Measurements from ENCODE around the gene DPY19L2.
"Not testable (repeated sequence)": the region's sequence is repeated elsewhere in the genome, so short reads cannot be mapped to it uniquely, and the experiment has no call there.

DPY19L2 gene

DNA sequence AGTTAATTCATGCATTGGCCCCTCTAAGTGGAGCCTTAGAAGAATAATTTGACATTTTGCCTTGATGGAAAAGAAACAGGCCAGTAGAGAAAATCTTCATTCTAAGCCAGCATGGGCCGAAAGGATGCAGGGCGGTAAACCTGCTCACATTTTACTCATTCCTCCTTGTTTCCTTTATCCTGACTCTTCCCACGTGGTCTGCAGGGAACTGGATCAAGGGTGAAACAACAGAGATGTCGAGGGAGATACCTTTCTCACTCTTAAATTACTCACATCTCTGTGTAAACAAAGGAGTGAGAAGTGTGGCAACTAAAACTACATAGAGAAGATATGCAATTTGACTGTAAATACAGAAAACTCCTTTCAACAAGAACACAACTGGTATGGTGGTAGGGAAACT lies 73.5 kb downstream of the DPY19L2 start:
- not testable (repeated sequence) for H4K8ac ChIP-seq (ENCODE audit: low read depth, low read length); H3K23ac ChIP-seq (ENCODE audit: low read length); H3K56ac ChIP-seq (ENCODE audit: low read length); H3K18ac ChIP-seq (ENCODE audit: low read length); H3K79me1 ChIP-seq (ENCODE audit: low read length); H3K4me1 ChIP-seq (ENCODE audit: control insufficient read depth, low read depth, low read length); H4K5ac ChIP-seq (ENCODE audit: low read length); H3K27me3 ChIP-seq (ENCODE audit: insufficient read depth, low read length, poor library complexity); H3K36me3 ChIP-seq (ENCODE audit: control insufficient read depth, insufficient read depth, low read length); H3K4ac ChIP-seq (ENCODE audit: low read depth, low read length); H3K4me3 ChIP-seq (ENCODE audit: low read length); H2BK15ac ChIP-seq (replicated peaks; ENCODE audit: low read depth); H3K79me2 ChIP-seq (ENCODE audit: control insufficient read depth, insufficient read depth, low read length); H3K4me2 ChIP-seq (ENCODE audit: low read length); H2BK120ac ChIP-seq (ENCODE audit: low read depth, low read length); H2BK5ac ChIP-seq (ENCODE audit: low read length); H3K27ac ChIP-seq (ENCODE audit: low read depth, low read length); H2AK5ac ChIP-seq (ENCODE audit: low read length); H3K9ac ChIP-seq (ENCODE audit: low read length)
- no CpG with 5 or more reads among the region's 4 CpGs for WGBS (ENCODE audit: extremely low coverage, insufficient coverage, low lambda C conversion rate)
- DNase-seq, result peak; percentile 90

DNA sequence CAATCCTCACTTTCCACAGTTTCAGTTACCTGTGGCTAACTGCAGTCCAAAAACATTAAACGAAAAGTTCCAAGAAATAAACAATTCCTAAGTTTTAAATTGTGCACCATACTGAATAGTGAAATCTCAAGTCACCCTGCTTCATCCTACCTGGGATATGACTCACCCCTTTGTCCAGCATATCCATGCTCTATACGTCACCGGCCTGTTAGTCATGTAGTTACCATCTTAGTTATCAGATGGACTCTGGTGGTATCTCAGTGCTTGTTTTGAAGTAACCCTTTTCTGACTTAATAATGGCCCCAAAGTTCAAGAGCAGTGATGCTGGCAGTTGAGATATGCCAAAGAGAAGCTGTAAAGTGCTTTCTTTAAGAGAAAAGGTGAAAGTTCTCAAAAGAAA lies 83.9 kb downstream of the DPY19L2 start:
- H4K5ac ChIP-seq (ENCODE audit: low read length); H3K18ac ChIP-seq (ENCODE audit: low read length); H3K4me2 ChIP-seq (ENCODE audit: low read length); DNase-seq; H2BK15ac ChIP-seq (replicated peaks; ENCODE audit: low read depth); H3K27ac ChIP-seq (ENCODE audit: low read depth, low read length); H3K4ac ChIP-seq (ENCODE audit: low read depth, low read length); H3K4me1 ChIP-seq (ENCODE audit: control insufficient read depth, low read depth, low read length); H2BK5ac ChIP-seq (ENCODE audit: low read length); H3K79me2 ChIP-seq (ENCODE audit: control insufficient read depth, insufficient read depth, low read length); H3K79me1 ChIP-seq (ENCODE audit: low read length); H3K23ac ChIP-seq (ENCODE audit: low read length); H3K9ac ChIP-seq (ENCODE audit: low read length); H2BK120ac ChIP-seq (ENCODE audit: low read depth, low read length); H3K36me3 ChIP-seq (ENCODE audit: control insufficient read depth, insufficient read depth, low read length); H3K4me3 ChIP-seq (ENCODE audit: low read length); H3K56ac ChIP-seq (ENCODE audit: low read length); H2AK5ac ChIP-seq (ENCODE audit: low read length); H3K27me3 ChIP-seq (ENCODE audit: insufficient read depth, low read length, poor library complexity); H4K8ac ChIP-seq (ENCODE audit: low read depth, low read length): not testable (repeated sequence)
- no CpG with 5 or more reads among the region's 3 CpGs for WGBS (ENCODE audit: extremely low coverage, insufficient coverage, low lambda C conversion rate)

DNA sequence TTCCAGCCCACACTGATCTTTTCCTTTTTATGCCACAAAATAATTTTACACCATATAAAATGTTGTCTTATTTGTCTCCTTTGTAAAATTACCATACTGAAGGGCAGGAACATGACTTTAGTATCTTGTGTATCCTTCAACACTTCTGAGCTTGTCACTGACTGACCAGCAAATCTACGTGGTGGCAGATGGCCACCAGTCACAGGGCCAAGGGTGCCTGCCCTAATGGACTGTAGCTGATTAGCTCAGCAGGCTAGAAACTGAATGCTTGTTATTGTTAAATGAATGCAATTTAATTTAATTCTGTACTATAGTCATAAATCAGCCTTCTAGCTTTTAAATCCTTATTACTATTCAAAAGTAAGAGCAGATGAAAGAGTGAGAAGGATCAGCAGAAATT lies 85.0 kb downstream of the DPY19L2 start:
- not testable (repeated sequence) for H2BK5ac ChIP-seq (ENCODE audit: low read length); H4K5ac ChIP-seq (ENCODE audit: low read length); H3K23ac ChIP-seq (ENCODE audit: low read length); H3K27me3 ChIP-seq (ENCODE audit: insufficient read depth, low read length, poor library complexity); H3K36me3 ChIP-seq (ENCODE audit: control insufficient read depth, insufficient read depth, low read length); H3K27ac ChIP-seq (ENCODE audit: low read depth, low read length); H3K4ac ChIP-seq (ENCODE audit: low read depth, low read length); H3K79me1 ChIP-seq (ENCODE audit: low read length); H3K56ac ChIP-seq (ENCODE audit: low read length); H3K4me2 ChIP-seq (ENCODE audit: low read length); H3K4me3 ChIP-seq (ENCODE audit: low read length); H2BK120ac ChIP-seq (ENCODE audit: low read depth, low read length); DNase-seq; H2AK5ac ChIP-seq (ENCODE audit: low read length); H3K9ac ChIP-seq (ENCODE audit: low read length); H2BK15ac ChIP-seq (replicated peaks; ENCODE audit: low read depth); H4K8ac ChIP-seq (ENCODE audit: low read depth, low read length); H3K79me2 ChIP-seq (ENCODE audit: control insufficient read depth, insufficient read depth, low read length); H3K18ac ChIP-seq (ENCODE audit: low read length); H3K4me1 ChIP-seq (ENCODE audit: control insufficient read depth, low read depth, low read length)
- WGBS (ENCODE audit: extremely low coverage, insufficient coverage, low lambda C conversion rate), result no CpG with 5 or more reads among the region's 1 CpG

DNA sequence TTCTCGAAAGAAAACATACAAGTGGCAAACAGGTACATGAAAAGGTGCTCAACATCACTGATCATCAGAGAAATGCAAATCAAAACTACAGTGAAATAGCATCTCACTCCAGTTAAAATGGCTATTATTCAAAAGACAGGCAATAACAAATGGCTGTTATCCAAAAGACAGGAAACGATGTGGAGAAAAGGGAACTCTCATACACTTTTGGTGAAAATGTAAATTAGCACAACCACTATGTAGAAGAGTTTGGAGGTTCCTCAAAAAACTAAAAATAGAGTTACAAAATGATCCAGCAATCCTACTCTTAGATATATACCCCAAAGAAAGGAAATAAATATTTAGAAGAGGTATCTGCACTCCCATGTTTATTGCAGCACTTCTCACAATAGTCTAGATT lies 90.7 kb downstream of the DPY19L2 start:
- H3K9ac ChIP-seq (ENCODE audit: low read length); H4K8ac ChIP-seq (ENCODE audit: low read depth, low read length); H3K18ac ChIP-seq (ENCODE audit: low read length); H4K5ac ChIP-seq (ENCODE audit: low read length); H2BK5ac ChIP-seq (ENCODE audit: low read length); H3K4me3 ChIP-seq (ENCODE audit: low read length); H2BK15ac ChIP-seq (replicated peaks; ENCODE audit: low read depth); H3K23ac ChIP-seq (ENCODE audit: low read length); H3K27ac ChIP-seq (ENCODE audit: low read depth, low read length); H2AK5ac ChIP-seq (ENCODE audit: low read length); H3K56ac ChIP-seq (ENCODE audit: low read length); H3K79me1 ChIP-seq (ENCODE audit: low read length); H2BK120ac ChIP-seq (ENCODE audit: low read depth, low read length); H3K4me2 ChIP-seq (ENCODE audit: low read length); H3K4ac ChIP-seq (ENCODE audit: low read depth, low read length); H3K36me3 ChIP-seq (ENCODE audit: control insufficient read depth, insufficient read depth, low read length); H3K79me2 ChIP-seq (ENCODE audit: control insufficient read depth, insufficient read depth, low read length); DNase-seq; H3K4me1 ChIP-seq (ENCODE audit: control insufficient read depth, low read depth, low read length); H3K27me3 ChIP-seq (ENCODE audit: insufficient read depth, low read length, poor library complexity): not testable (repeated sequence)
- no CpG with 5 or more reads among the region's 2 CpGs for WGBS (ENCODE audit: extremely low coverage, insufficient coverage, low lambda C conversion rate)

DNA sequence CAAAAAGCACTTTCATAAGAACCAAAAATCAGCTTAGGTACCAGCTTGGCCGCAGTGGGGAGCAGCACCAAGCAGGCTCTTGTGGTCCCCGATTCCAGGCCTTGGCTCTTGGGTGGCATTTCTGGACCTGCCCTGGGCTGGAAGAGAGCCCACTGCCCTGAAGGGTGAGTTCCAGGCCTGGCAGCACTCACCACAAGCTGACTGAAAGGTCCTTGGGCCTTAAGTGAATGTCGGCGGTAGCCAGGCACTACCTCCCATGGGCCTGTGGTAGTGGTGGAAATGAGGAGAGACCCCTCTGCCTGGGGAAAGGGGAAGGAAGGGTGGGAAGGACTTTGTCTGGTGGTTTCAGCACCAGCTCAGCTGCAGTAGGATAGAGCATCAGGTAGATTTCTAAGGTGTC lies 96.3 kb downstream of the DPY19L2 start:
- H3K23ac ChIP-seq (ENCODE audit: low read length); H4K5ac ChIP-seq (ENCODE audit: low read length): not testable (repeated sequence)

DNA sequence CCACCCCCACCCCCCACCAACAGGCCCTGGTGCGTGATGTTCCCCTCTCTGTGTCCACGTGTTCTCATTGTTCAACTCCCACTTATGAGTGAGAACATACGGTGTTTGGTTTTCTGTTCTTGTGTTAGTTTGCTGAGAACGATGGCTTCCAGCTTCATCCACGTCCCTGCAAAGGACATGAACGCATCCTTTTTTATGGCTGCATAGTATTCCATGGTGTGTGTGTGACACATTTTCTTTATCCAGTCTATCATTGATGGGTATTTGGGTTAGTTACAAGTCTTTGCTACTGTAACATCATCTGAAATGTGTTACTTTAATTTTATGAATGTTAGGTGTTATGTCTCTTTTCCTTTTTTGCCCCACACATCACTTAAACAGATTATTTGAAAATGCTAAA lies 109.8 kb downstream of the DPY19L2 start:
- H2BK120ac ChIP-seq (ENCODE audit: low read depth, low read length); H3K4me1 ChIP-seq (ENCODE audit: control insufficient read depth, low read depth, low read length); H2BK15ac ChIP-seq (replicated peaks; ENCODE audit: low read depth): not testable (repeated sequence)

More for the DNA sequence above, 96.3 kb downstream of the DPY19L2 start:
- H3K9ac ChIP-seq (ENCODE audit: low read length); H3K4ac ChIP-seq (ENCODE audit: low read depth, low read length); H3K27ac ChIP-seq (ENCODE audit: low read depth, low read length); H3K56ac ChIP-seq (ENCODE audit: low read length); H3K4me3 ChIP-seq (ENCODE audit: low read length); H3K36me3 ChIP-seq (ENCODE audit: control insufficient read depth, insufficient read depth, low read length); H2BK5ac ChIP-seq (ENCODE audit: low read length); H3K18ac ChIP-seq (ENCODE audit: low read length); H3K4me1 ChIP-seq (ENCODE audit: control insufficient read depth, low read depth, low read length); H3K79me2 ChIP-seq (ENCODE audit: control insufficient read depth, insufficient read depth, low read length); H3K79me1 ChIP-seq (ENCODE audit: low read length); H2AK5ac ChIP-seq (ENCODE audit: low read length); H4K8ac ChIP-seq (ENCODE audit: low read depth, low read length); H2BK120ac ChIP-seq (ENCODE audit: low read depth, low read length); H2BK15ac ChIP-seq (replicated peaks; ENCODE audit: low read depth); H3K27me3 ChIP-seq (ENCODE audit: insufficient read depth, low read length, poor library complexity); H3K4me2 ChIP-seq (ENCODE audit: low read length); DNase-seq: not testable (repeated sequence)
- no CpG with 5 or more reads among the region's 4 CpGs for WGBS (ENCODE audit: extremely low coverage, insufficient coverage, low lambda C conversion rate)

More for the DNA sequence above, 109.8 kb downstream of the DPY19L2 start:
- not testable (repeated sequence) for H3K23ac ChIP-seq (ENCODE audit: low read length); DNase-seq; H3K79me2 ChIP-seq (ENCODE audit: control insufficient read depth, insufficient read depth, low read length); H2AK5ac ChIP-seq (ENCODE audit: low read length); H3K18ac ChIP-seq (ENCODE audit: low read length); H3K4me2 ChIP-seq (ENCODE audit: low read length); H4K8ac ChIP-seq (ENCODE audit: low read depth, low read length); H3K4me3 ChIP-seq (ENCODE audit: low read length); H2BK5ac ChIP-seq (ENCODE audit: low read length); H3K56ac ChIP-seq (ENCODE audit: low read length); H3K27me3 ChIP-seq (ENCODE audit: insufficient read depth, low read length, poor library complexity); H4K5ac ChIP-seq (ENCODE audit: low read length); H3K79me1 ChIP-seq (ENCODE audit: low read length); H3K4ac ChIP-seq (ENCODE audit: low read depth, low read length); H3K9ac ChIP-seq (ENCODE audit: low read length); H3K36me3 ChIP-seq (ENCODE audit: control insufficient read depth, insufficient read depth, low read length); H3K27ac ChIP-seq (ENCODE audit: low read depth, low read length)
- WGBS (ENCODE audit: extremely low coverage, insufficient coverage, low lambda C conversion rate), result no CpG with 5 or more reads among the region's 6 CpGs

Measured in mesendoderm (in vitro differentiated cells).